GM18511 (cell line): Measurements from ENCODE around the gene TRPM4.
"Not testable (repeated sequence)": the region's sequence is repeated elsewhere in the genome, so short reads cannot be mapped to it uniquely, and the experiment has no call there.

Experiments
- ATAC-seq: cut with Tn5 transposase; IDR thresholded peaks from one replicate; pipeline ENCODE4 v1.9.1; 2021; ENCODE audit warnings: mild to moderate bottlenecking, moderate library complexity; ENCODE audit not compliant: unreplicated experiment

Gene TRPM4

GRCh38 chr19:49150106-49150943, 7.3 kb upstream of the TRPM4 start:
- ATAC-seq, result no peak

GRCh38 chr19:49150944-49151243, 6.7 kb upstream of the TRPM4 start:
- no peak for ATAC-seq

- no peak for ATAC-seq
Observed at GRCh38 chr19:49151267-49152118, 6.1 kb upstream of the TRPM4 start.

GRCh38 chr19:49152119-49152550, 5.5 kb upstream of the TRPM4 start:
- ATAC-seq, result no peak

- ATAC-seq, result no peak
Observed at GRCh38 chr19:49153167-49153809, 4.3 kb upstream of the TRPM4 start.

GRCh38 chr19:49154279-49154678, 3.3 kb upstream of the TRPM4 start:
- ATAC-seq, result no peak

- ATAC-seq, result no peak
Observed at GRCh38 chr19:49155005-49155819, 2.4 kb upstream of the TRPM4 start, which contains the start of gene HRC. Gene HRC, minus strand, starts transcription at chr19:49155396. Its CDS starts 159 bp downstream, at chr19:49155237.

GRCh38 chr19:49155820-49156346, 1.7 kb upstream of the TRPM4 start:
- ATAC-seq, result no peak

GRCh38 chr19:49160450-49161189, 3.0 kb downstream of the TRPM4 start:
- no peak for ATAC-seq

- ATAC-seq, result no peak
Observed at GRCh38 chr19:49161987-49162386, 4.4 kb downstream of the TRPM4 start.

GRCh38 chr19:49165111-49165750, 7.6 kb downstream of the TRPM4 start:
- ATAC-seq, result no peak

GRCh38 chr19:49165865-49166301, 8.3 kb downstream of the TRPM4 start:
- no peak for ATAC-seq

GRCh38 chr19:49167857-49168409, 10.3 kb downstream of the TRPM4 start:
- ATAC-seq, result no peak

- ATAC-seq, result no peak
Observed at GRCh38 chr19:49168421-49168820, 10.8 kb downstream of the TRPM4 start.

GRCh38 chr19:49173198-49173597, 15.6 kb downstream of the TRPM4 start:
- ATAC-seq, result no peak

- ATAC-seq, result no peak
Observed at GRCh38 chr19:49180659-49181058, 23.1 kb downstream of the TRPM4 start.

GRCh38 chr19:49182010-49182847, 24.6 kb downstream of the TRPM4 start:
- ATAC-seq, result not testable (repeated sequence)

GRCh38 chr19:49182848-49183375, 25.3 kb downstream of the TRPM4 start:
- ATAC-seq, result no peak
